GM21423 (cell line): ENCODE results near the gene RBM18.

Experiments used
- ATAC-seq: cut with Tn5 transposase; IDR thresholded peaks from one replicate; pipeline ENCODE4 v1.9.1; 2021; ENCODE audit warnings: mild to moderate bottlenecking, moderate library complexity; ENCODE audit not compliant: unreplicated experiment

The RBM18 gene

GRCh38 chr9:122206118-122207046 is 58.3 kb downstream of the RBM18 start:
- no peak for ATAC-seq

- ATAC-seq: no peak
These were observed 59.5 kb downstream of the RBM18 start for GRCh38 chr9:122205176-122205575.

GRCh38 chr9:122204491-122204890 is 60.1 kb downstream of the RBM18 start:
- no peak for ATAC-seq

- ATAC-seq: no peak
These were observed 60.6 kb downstream of the RBM18 start for GRCh38 chr9:122204055-122204454.

GRCh38 chr9:122202111-122202510 is 62.5 kb downstream of the RBM18 start:
- ATAC-seq: no peak

GRCh38 chr9:122201641-122202040 is 63.0 kb downstream of the RBM18 start:
- no peak for ATAC-seq

- ATAC-seq: no peak
These were observed 63.6 kb downstream of the RBM18 start for GRCh38 chr9:122200960-122201595.

- no peak for ATAC-seq
These were observed 66.8 kb downstream of the RBM18 start for GRCh38 chr9:122197882-122198281.

- ATAC-seq: no peak
These were observed 67.2 kb downstream of the RBM18 start for GRCh38 chr9:122197426-122197825.

GRCh38 chr9:122195875-122196274 is 68.8 kb downstream of the RBM18 start:
- ATAC-seq: no peak

GRCh38 chr9:122193651-122194050 is 71.0 kb downstream of the RBM18 start:
- no peak for ATAC-seq

GRCh38 chr9:122192914-122193525 is 71.6 kb downstream of the RBM18 start:
- ATAC-seq: no peak

GRCh38 chr9:122192261-122192875 is 72.3 kb downstream of the RBM18 start:
- no peak for ATAC-seq

- ATAC-seq: no peak
These were observed 73.1 kb downstream of the RBM18 start for GRCh38 chr9:122191584-122191983.

- ATAC-seq: no peak
These were observed 73.9 kb downstream of the RBM18 start for GRCh38 chr9:122190597-122191381.

GRCh38 chr9:122188369-122188768 is 76.3 kb downstream of the RBM18 start:
- no peak for ATAC-seq
